Stimulated activated naive CD4-positive, alpha-beta T cell treated with Interleukin-2 at 50 U/mL for 16 hours (primary cell): ENCODE data around the gene WDR31.
"Not testable (repeated sequence)": the region's sequence is repeated elsewhere in the genome, so short reads cannot be mapped to it uniquely, and the experiment has no call there.

Experiments
- DNase-seq: peaks from one replicate; lab custom pipeline; 2025; lab: John Stamatoyannopoulos, UW

WDR31 gene

GRCh38 chr9:113368982-113369854 is 29.1 kb upstream of the WDR31 start:
- DNase-seq = no peak

- no peak for DNase-seq
Observed at GRCh38 chr9:113368348-113368981, 28.4 kb upstream of the WDR31 start.

- DNase-seq = not testable (repeated sequence)
Observed at GRCh38 chr9:113365652-113366051, 25.6 kb upstream of the WDR31 start.

GRCh38 chr9:113364951-113365350 is 24.9 kb upstream of the WDR31 start:
- DNase-seq = no peak

GRCh38 chr9:113363336-113363735 is 23.3 kb upstream of the WDR31 start:
- no peak for DNase-seq

GRCh38 chr9:113361304-113362018 is 21.4 kb upstream of the WDR31 start:
- DNase-seq = no peak

GRCh38 chr9:113360242-113360842 is 20.3 kb upstream of the WDR31 start:
- DNase-seq = no peak

- DNase-seq = no peak
Observed at GRCh38 chr9:113359385-113359784, 19.3 kb upstream of the WDR31 start.

GRCh38 chr9:113356686-113357292 is 16.7 kb upstream of the WDR31 start:
- DNase-seq = no peak

GRCh38 chr9:113355040-113355596 is 15.0 kb upstream of the WDR31 start:
- no peak for DNase-seq

- DNase-seq = no peak
Observed at GRCh38 chr9:113352411-113352810, 12.3 kb upstream of the WDR31 start.

- DNase-seq = no peak
Observed at GRCh38 chr9:113352006-113352405, 11.9 kb upstream of the WDR31 start.

- DNase-seq = no peak
Observed at GRCh38 chr9:113350937-113351336, 10.9 kb upstream of the WDR31 start.

- DNase-seq = no peak
Observed at GRCh38 chr9:113350107-113350661, 10.1 kb upstream of the WDR31 start.

GRCh38 chr9:113349445-113350094 is 9.5 kb upstream of the WDR31 start, which contains the start of gene BSPRY:
Gene BSPRY (plus strand): TSS chr9:113349541. CDS start chr9:113349580, 39 bp downstream.
- DNase-seq = no peak

- no peak for DNase-seq
Observed at GRCh38 chr9:113349066-113349444, 9.0 kb upstream of the WDR31 start.

- DNase-seq = no peak
Observed at GRCh38 chr9:113348437-113348836, 8.4 kb upstream of the WDR31 start.

GRCh38 chr9:113345671-113346070 is 5.6 kb upstream of the WDR31 start:
- DNase-seq = no peak

- DNase-seq = no peak
Observed at GRCh38 chr9:113345190-113345589, 5.1 kb upstream of the WDR31 start.

- no peak for DNase-seq
Observed at GRCh38 chr9:113343732-113344231, 3.7 kb upstream of the WDR31 start.
